ENCODE data around the gene SLC6A5.

SLC6A5 gene

DNA sequence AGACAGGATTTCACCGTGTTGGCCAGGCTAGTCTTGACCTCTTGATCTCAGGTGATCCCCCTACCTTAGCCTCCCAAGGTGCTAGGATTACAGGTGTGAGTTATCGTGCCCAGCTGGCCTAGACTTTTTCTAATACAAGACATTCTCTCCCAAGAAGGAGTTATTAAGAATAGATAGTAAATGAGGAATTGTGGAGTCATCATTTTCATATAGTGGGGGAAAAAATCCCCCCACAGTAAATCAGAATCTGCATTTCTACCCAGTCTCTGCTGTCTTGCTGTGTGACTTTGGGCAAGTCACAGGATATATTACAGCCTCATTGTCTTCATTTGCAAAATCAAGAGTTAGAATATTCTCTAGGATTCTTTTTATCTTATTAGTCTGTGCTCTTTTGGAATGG lies 21.6 kb downstream of the SLC6A5 start:
- DNase-seq (ENCODE audit: low read depth in 2 of 2): no peak

DNA sequence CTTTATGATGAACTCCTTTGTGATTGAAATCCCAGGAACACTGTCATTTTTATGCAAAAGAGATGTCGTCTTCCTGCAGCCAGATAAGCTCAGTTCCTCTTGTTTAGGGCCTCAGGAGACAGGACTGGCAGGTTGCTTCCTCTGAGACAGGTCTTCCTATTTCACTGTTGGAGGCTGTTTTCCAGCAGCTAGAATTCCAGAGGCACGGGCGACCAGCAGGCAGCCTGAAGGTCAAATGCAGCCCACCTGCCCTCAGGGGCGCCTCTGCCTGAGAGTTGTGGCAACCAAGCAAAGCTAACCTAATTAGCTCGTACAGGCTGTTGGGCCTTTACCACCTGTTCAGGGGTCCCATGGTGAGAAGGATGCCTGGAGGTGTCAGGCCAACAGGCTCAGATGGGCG lies 22.3 kb downstream of the SLC6A5 start:
- no peak for DNase-seq (ENCODE audit: low read depth in 2 of 2)

DNA sequence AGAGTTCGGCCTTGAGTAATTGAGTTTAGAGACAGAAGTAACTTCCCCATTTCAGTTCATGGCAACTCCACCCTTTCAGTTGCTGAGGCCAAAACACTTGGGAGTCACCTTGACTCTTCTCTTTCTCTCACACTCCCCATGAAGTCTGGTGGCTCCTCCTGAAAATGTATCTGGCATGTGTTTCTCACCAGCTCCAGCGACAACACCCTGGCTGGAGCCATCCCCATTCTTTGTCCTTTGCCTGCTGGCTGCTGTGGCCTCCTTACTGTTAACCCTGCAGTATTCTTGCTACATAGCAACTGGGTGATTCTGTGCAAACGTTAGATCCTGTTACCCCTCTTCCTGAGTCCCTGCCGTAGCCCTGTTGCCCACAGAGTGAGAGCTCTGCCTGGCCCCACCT lies 23.8 kb downstream of the SLC6A5 start:
- DNase-seq (ENCODE audit: low read depth in 2 of 2): no peak

DNA sequence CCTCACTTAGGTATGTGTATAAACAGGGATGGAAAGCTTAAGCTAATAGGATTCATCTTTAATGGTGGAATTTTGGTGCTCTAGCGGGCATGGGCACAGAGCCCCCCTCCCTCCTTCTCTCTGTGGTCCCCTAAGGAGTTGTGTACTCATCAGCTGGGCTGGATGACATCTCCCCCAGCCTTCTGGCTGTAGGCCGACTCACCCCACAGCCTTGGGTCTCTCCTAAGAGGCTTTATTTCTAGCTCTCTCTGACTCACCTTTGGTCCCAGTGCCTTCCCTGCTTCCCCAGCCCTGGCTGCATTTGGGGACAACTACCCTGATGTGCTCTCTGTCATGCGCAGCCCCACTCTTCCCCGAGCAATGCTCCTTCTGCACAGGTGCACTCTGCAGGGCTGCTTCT lies 26.9 kb downstream of the SLC6A5 start:
- no peak for DNase-seq (ENCODE audit: low read depth in 2 of 2)

DNA sequence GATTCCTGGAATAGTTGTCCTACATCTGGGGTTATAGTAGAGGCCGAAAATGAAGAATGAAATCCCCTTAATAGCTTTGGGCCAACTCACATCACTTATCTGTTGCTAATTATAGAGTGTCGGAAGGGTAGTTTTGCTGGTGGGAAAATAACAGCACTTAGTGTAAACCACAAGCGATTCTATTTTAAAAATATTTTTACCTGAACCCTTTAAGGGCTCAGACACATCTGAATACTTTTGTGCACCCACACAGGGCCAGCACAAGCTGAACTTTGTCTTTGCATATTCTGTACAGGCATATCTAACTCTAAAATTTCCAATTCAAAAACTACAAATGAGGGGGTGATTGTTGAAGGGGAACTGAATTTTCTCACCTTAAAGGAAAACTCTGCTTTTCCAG lies 27.6 kb downstream of the SLC6A5 start:
- DNase-seq (ENCODE audit: low read depth in 2 of 2): no peak

DNA sequence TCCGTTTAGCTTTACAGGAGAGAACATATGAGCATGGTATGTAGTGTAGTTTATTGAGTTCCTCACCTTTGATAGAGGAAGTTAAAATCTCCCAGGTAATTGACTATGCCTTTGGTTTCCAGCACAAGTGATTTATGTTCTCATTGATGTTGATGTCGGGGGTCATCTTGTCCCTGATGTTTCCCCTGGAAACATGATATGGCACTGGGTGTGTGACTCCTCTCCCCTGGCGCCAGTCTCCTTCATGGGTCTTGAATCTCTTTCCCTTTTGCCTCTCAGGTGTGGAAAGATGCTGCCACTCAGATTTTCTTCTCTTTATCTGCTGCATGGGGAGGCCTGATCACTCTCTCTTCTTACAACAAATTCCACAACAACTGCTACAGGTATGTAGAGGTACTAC lies 28.3 kb downstream of the SLC6A5 start:
- no peak for DNase-seq (ENCODE audit: low read depth in 2 of 2)

DNA sequence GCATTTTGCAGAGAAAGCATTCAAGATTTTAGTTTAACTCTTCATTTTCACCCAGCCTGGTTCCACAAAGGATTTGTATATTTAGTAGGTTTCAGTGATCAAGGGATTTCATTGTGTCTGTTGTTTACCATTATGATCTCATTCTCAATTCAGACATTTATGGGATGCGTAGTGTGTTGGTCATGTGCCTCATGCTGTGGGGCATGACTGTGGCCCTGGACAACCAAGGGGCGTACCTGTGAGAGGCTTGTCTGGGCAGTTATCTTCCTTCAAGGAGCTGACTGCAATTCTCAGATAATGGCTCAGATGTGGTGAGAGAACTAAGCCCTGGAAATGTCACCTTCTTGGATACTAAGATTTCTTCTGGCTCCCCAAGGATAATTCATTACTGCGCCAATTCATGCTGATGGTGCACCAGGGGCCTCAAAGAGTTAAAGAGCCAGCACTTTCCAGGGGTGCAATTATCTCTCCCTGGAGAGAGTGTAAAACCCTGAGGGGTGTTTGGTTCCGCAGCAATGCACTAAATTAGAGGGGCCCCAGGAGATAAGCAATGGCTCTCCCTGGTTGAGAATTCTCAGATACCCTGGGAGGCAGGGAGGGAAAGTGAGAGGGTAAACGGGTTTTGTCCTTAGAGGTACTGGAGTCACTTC lies 32.2 kb downstream of the SLC6A5 start:
- no peak for DNase-seq (ENCODE audit: low read depth in 2 of 2)

DNA sequence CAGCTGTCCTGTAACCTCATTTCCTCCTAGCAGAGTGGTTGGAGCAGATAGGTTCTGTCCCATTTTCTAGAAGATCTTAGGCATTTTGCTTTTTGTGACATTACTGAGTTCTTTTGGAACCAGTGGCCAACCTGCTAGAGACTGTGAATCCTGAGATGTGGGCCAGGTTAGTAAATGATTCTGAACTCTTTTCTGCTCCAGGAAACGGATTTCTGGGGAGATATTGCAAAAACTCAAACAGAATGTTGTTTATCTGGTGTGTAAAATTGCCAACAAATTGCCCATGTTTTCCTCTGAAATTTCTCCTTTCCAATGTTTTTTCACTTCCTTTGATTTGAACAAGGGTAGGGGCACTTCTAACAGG lies 32.7 kb downstream of the SLC6A5 start:
- DNase-seq (ENCODE audit: low read depth in 2 of 2): no peak

DNA sequence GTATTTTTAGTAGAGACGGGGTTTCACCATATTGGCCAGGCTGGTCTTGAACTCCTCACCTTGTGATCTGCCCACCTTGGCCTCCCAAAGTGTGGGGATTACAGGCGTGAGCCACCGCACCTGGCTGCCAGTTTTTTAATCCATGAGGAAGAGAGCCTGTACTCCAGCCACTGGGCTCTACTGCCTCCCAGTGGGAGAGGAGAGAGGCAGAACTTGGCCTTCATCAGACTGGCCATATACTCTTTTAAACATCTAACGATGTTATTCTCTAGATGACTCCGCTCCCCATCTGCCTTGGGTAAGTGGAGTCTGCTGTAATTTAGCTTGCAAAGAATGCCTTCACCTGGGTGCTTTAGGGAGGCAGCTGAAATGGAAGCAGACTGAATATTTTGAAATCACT lies 34.6 kb downstream of the SLC6A5 start:
- no peak for DNase-seq (ENCODE audit: low read depth in 2 of 2)

DNA sequence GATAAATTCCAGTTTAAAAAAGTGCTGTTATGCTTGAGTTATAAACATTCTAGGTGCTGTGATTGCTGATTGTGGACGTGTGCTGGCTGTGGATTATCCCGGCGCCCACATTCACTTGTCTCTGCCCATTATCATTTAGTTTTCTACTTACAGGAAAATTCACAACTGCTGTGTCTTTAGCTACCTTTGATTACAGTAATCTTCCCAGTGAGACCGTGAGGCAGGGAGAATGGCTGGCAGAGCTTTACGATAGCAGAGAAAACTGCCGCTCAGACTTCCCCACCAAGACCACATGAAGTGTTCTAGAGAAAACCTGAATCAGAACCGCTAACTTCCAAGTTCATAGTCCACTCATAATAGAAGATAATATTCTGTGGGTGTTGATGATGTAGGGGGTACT lies 35.4 kb downstream of the SLC6A5 start:
- no peak for DNase-seq (ENCODE audit: low read depth in 2 of 2)

DNA sequence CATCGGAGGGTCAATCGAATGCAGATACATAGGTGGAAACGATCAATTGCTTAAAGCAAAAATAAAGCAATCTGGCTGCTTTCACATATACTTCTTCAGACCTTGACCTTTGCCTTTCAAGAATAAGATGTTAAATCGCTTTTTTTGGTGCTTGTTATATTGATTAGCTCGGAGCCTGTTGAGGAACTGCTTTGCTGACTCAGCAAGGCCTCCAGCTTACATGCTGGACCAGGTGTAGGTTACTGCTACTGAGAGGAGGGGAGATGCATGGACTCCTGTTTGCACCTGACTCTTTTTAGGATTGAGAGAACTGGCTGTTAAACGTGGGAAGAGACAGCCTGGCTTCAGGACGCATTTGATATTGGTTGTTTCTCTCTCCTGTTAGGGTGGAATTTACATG lies 38.7 kb downstream of the SLC6A5 start:
- DNase-seq (ENCODE audit: low read depth in 2 of 2): no peak

DNA sequence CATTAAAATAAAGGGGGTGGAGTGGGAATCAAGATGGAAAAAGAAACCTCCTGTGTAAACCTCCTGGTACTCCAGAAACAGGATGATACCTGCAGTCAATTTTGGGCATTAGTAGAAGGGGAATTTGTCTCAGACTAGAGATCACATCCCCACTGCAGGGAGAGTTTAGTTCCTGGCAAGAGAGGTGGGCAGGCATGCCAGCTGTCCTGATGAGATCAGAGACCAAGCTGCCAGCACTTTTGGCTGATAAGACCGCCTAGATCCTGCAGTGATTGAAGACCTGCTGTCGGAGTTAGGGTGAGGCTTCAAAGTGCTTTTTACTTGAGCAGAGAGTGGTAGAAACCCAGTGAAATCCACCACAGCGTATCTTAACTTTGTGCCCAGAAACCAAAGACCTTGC lies 40.3 kb downstream of the SLC6A5 start:
- DNase-seq (ENCODE audit: low read depth in 2 of 2): no peak

DNA sequence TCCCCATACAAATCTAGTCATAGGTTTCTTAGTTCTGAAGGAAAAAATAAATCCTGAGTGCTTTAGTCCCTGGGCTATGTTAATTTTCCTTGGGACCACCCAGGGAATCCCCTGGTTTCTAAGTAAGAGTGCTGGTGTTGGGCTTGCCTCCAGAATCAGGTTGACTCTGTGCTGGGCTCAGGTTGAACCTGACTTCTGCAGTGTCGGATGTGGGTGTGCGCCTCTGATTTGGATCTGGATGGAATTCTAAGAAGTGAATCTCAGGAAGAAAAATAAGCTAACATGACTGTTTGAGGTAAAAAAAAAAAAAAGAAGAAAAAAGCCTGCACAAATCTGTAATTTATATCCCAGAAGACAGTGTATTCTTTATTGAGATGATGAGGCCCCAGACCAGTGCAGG lies 41.0 kb downstream of the SLC6A5 start:
- DNase-seq (ENCODE audit: low read depth in 2 of 2): no peak

DNA sequence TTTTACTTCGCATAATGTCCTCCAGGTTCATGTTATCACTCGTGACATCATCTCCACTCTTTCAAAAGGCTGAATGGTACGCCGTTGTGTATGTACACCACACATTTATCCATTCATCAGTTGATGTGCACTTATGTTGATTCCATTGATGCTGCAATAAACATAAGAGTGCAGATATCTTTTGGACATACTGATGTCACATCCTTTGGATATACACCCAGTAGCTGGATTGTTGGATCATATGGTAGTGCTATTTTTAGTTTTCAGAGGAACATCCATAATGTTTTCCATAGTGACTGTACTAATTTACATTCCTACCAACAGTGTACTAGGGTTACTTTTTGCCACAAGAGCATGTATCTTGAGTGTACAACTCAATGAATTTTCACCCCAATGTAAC lies 45.0 kb downstream of the SLC6A5 start:
- no peak for DNase-seq (ENCODE audit: low read depth in 2 of 2)

DNA sequence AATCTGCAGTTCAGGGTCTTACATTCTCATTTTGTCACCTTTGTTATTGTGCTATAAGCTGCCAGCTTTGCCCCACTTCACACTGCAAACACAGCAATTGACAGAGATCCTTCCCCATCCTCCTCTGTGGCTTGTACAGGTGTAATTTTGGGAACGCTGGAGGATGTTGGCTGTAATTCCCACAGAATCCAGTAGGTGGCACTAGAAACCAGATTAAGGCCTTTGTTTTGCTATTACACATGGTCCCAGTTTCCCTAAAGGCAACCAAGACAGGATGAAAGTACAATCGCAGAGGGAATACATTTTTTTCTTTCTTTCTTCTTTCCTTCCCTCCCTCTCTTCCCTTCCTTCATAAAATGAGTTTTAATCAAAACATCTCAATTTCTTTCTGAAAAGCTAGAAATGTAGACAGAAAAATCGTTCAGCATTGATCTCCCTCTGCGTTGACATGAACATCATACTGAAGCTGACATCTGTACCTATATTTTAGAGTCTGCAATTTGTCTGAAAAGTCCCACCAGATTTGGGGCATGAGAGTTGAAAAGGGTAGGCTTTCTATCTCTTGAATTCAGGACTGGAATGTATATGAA lies 48.7 kb downstream of the SLC6A5 start:
- DNase-seq (ENCODE audit: low read depth in 2 of 2): no peak

DNA sequence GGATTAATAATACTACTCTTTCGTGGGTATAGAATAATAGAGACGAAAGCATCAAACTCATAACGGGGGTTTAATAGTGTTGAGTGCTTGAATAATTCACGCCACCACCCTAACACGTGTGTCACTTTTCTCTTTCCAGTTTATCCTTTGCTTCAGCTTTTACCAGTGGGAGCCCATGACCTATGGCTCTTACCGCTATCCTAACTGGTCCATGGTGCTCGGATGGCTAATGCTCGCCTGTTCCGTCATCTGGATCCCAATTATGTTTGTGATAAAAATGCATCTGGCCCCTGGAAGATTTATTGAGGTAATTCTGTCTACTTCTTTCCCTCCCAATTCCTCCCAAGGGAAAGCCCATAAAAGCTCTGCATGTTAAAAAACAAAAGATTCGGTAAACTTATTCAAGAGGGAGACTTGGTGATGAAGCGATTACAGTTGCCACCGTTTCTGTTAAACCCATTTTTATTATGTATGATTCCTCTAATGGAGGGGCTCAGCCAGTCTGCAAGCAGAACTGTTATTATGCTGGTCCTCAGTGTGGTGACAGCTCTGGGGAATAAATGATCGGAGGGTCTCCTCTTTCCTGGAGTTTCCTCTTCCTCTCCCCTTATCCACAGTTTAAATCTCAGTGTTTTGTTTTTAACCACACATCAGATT lies 52.9 kb downstream of the SLC6A5 start:
- no peak for DNase-seq (ENCODE audit: low read depth in 2 of 2)

DNA sequence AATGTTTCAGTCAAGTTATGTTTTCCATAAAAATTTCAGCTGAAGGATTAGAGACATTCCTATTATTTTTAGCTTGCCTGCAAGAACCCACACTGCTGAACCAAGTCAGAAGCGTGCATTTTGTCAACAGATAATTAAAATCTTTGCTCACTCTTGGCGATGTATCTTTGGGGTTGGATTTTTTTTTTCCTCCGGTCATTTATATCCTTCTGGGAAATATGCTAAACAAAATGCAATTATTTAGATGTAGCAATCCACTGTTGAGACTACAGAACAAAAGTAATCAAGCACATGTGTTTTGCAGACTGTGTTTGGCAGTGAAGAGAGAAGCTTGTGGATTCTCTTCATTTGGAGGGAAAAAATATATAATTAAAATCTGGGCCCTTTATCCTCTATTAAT lies 54.6 kb downstream of the SLC6A5 start:
- no peak for DNase-seq (ENCODE audit: low read depth in 2 of 2)

DNA sequence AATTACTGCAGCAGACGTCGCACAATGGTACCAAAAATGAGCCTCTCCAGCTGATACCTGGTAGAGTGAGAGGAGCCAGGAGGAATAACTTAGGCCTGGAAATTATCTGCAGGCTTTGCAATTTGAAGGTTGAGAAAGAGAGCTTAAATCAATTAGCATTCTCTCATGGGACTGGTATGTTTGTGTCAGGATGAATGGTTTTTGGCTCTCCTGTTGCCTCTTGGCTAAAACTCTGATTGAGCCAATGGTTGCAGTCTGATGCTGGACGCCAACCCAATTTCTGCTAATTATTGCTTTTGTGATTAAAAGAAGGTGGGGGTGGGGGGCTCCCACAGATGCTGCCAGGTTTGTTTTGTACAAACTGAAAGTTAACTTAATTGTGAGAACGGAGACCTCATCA lies 57.5 kb downstream of the SLC6A5 start:
- DNase-seq (ENCODE audit: low read depth in 2 of 2): no peak

DNA sequence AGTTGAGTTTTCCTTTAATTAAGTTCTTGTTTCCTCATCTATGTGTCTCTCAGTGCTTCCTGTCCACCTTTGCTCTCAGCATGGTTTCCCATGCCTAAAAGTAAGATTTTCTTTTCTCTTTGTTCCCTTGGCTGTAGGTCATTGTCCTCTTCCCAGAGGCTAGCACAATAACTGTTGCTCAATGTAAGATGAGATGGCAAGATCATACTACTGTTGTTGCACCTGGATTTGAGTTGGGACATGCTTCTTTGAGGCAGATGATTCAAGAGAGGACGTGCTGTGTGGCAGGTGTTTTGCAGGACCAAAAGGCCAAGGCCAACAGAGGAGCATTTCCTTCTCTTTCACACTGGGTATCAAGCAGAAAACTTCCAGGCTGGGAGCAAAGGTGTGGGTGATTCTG lies 58.7 kb downstream of the SLC6A5 start:
- no peak for DNase-seq (ENCODE audit: low read depth in 2 of 2)

DNA sequence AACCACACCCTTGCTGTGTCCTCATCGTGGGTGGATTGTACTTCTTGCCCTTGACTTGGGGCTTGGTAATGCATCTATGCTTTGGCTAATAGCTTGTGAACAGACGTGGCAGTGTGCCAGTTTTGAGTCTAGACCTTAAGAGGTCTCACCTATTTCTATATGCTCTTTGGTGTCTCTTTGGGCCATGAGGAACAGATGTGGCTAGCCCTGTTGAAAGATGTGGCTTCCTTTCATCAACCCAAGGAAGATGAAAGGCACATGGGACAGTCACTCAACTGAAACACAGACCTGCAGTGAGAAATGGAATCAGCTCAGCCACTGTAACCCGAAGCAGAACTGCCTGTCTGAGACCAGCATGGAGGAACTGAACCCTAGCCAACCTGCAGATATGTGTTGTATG lies 62.0 kb downstream of the SLC6A5 start:
- DNase-seq (ENCODE audit: low read depth in 2 of 2): no peak

DNA sequence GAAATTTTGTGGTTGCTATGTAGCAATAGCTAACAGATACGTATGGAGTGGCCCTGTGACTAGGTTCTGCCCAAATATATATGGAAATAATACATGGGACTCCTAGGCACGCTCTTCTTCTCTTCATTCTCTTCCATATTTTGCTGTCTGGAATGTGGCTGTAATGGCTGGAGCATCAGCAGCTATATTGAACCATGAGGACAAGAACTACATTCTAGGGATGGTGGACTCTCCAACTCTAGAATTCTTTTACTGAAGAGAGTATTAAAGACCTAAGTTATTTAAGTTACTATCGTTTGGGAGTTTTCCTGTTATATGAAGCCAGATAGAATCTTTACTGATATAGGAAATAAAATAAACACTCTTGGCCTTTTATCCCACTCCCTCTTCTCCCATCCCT lies 62.4 kb downstream of the SLC6A5 start:
- no peak for DNase-seq (ENCODE audit: low read depth in 2 of 2)

DNA sequence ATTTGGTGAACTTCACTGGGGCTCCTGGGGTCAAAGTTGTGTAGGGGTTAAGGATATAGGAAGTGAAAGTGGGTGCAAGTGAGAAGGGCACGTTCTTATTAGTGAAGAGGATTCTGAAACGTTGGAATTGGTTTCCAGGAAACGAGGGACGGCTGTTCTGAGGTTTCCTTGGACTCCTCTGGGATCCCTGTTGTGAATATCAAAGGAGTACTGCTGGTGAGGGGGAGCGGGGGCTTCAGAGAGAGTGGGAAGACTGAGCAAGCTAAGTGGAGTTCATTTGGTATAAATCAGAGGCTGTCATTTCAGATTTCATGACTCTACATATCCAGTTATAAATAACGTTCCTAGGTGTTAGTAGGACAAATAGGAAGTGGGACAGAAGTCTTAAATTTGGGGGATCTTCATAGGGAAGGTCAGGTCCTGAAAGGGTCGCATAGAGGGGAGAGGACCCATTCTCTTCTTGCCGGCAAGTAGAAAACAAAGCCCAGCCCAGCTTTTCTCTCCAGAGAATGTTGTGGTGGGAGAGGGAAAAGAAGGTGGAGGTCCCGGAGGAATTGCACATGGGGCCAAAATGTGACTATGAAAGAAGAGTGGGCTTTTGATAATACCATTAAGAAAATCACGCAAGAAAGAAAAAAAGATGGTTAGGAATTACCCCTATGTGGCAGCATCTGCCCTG lies 68.9 kb downstream of the SLC6A5 start:
- DNase-seq (ENCODE audit: low read depth in 2 of 2): no peak
